Thyroid gland (tissue), 4 donors: ENCODE measurements around the gene NBAS. TPM values are rescaled to one million over a fixed set of nuclear protein-coding genes. Genes with fewer than 3 reads are reported as not detected.

Experiments
- DNase-seq, 2 donors: peaks; one replicate each; pipeline ENCODE4 v3.0.0-alpha.2; 2019
- H3K27ac ChIP-seq, 3 donors: fragments of 200-600 bp; sonication (generic); 1 replicate in 2 of 3; 2 replicates in 1 of 3; pipeline ENCODE4 v1.5.1; 2016 to 2019; ENCODE audit warnings: mild to moderate bottlenecking in 1 of 3, moderate library complexity in 1 of 3
- H3K27me3 ChIP-seq: fragments of 200-600 bp; sonication (generic); one replicate; pipeline ENCODE4 v1.5.1; 2019
- H3K36me3 ChIP-seq, 2 donors: fragments of 200-600 bp; sonication (generic); one replicate each; pipeline ENCODE4 v1.5.1; 2016 to 2019
- H3K4me1 ChIP-seq, 2 donors: fragments of 200-600 bp; sonication (generic); one replicate each; pipeline ENCODE4 v1.5.1; 2017 to 2019
- H3K4me3 ChIP-seq, 3 donors: fragments of 200-600 bp; sonication (generic); replicated peaks in 1 of 3; 1 replicate in 2 of 3; 2 replicates in 1 of 3; pipeline ENCODE4 v1.5.1; 2016; ENCODE audit warnings: mild to moderate bottlenecking in 1 of 3
- H3K9me3 ChIP-seq: fragments of 200-600 bp; sonication (generic); one replicate; pipeline ENCODE4 v1.5.1; 2017
- CTCF ChIP-seq, 6 experiments: fragments of 200-600 bp in 3 of 6; fragments of 450-650 bp in 3 of 6; sonication (generic) in 3 of 6; IDR thresholded peaks; one replicate each; pipeline ENCODE4 v1.5.1; 2016 to 2019; ENCODE audit warnings: antibody characterized with exemption in 6 of 6, mild to moderate bottlenecking in 2 of 6, inconsistent platforms in 1 of 6, moderate library complexity in 1 of 6
- POLR2A ChIP-seq, 2 donors: fragments of 450-650 bp; IDR thresholded peaks; one replicate each; pipeline ENCODE4 v1.6.1; 2017; ENCODE audit warnings: antibody characterized with exemption in 2 of 2, mild to moderate bottlenecking in 2 of 2, moderate library complexity in 1 of 2
- WGBS, 2 donors: methylation state at CpG; one replicate each; pipeline ENCODE4 v1.1.5; 2017; 5-methylcytosine and 5-hydroxymethylcytosine counted together
- intact Hi-C: fragments of 100-400 bp; cut with DNase I; formaldehyde crosslinking; loops from one replicate; pipeline ENCODE4 v1.15.1; 2023
- total RNA-seq, 4 donors: library from RNA; depleted of rRNA; stranded (reverse); fragments of >200 nt; gene quantifications; one replicate each; pipeline ENCODE4 v1.2.3, GENCODE V29; 2016

The NBAS gene
- total RNA-seq, 4 donors from 2014 or later, result 50.4 to 71.5 (median 54.7) TPM

- Histone ChIP-seq H3K27me3 (no peaks in the 10 kb centered on the region), H3K4me1 (no peaks in the 10 kb centered on the region), H3K4me3 (no peak overlapping the region), H3K36me3 (peaks cover 0 to 3% of the 10 kb centered on the region in 2 donors), H3K9me3 (no peaks in the 10 kb centered on the region), H3K27ac (no peak overlapping the region)
- 95 to 100% methylated on average over 2 of the region's 2 CpGs for WGBS, 2 donors
- no peak for DNase-seq
- TF ChIP-seq CTCF (IDR thresholded peaks at IDR 0.05) (no peak), POLR2A (IDR thresholded peaks at IDR 0.05) (no peak)
- intact Hi-C loops, result no loop called here
Observed at GRCh38 chr2:15367715-15368114, 193.4 kb downstream of the NBAS start.

- Histone ChIP-seq H3K4me1 (no peaks in the 10 kb centered on the region), H3K9me3 (no peaks in the 10 kb centered on the region), H3K27ac (no peak overlapping the region), H3K4me3 (no peak overlapping the region), H3K27me3 (no peaks in the 10 kb centered on the region), H3K36me3 (peaks cover 0 to 3% of the 10 kb centered on the region in 2 donors)
- TF ChIP-seq CTCF (IDR thresholded peaks at IDR 0.05) (no peak), POLR2A (IDR thresholded peaks at IDR 0.05) (no peak)
- no peak for DNase-seq
- intact Hi-C loops, result no loop called here
- 94 to 98% methylated on average over 3 of the region's 3 CpGs for WGBS, 2 donors
Observed at GRCh38 chr2:15367205-15367604, 193.9 kb downstream of the NBAS start.

GRCh38 chr2:15365411-15365810 lies 195.7 kb downstream of the NBAS start:
- intact Hi-C loops, result no loop called here
- H3K4me1 ChIP-seq, result no peaks in the 10 kb centered on the region
- no peak for DNase-seq
- H3K4me3 ChIP-seq, result no peak overlapping the region
- H3K27me3 ChIP-seq, result no peaks in the 10 kb centered on the region
- H3K9me3 ChIP-seq, result no peaks in the 10 kb centered on the region
- no peak overlapping the region for H3K27ac ChIP-seq
- no peak for TF ChIP-seq CTCF (IDR thresholded peaks at IDR 0.05)
- TF ChIP-seq POLR2A (IDR thresholded peaks at IDR 0.05), result no peak
- peaks cover 0 to 3% of the 10 kb centered on the region in 2 donors for H3K36me3 ChIP-seq
- WGBS, 2 donors, result 46 to 75% methylated on average over 2 of the region's 2 CpGs

GRCh38 chr2:15364561-15364960 lies 196.6 kb downstream of the NBAS start:
- Histone ChIP-seq H3K4me3 (no peak overlapping the region), H3K27ac (no peak overlapping the region), H3K36me3 (peaks cover 0 to 3% of the 10 kb centered on the region in 2 donors), H3K27me3 (no peaks in the 10 kb centered on the region), H3K9me3 (no peaks in the 10 kb centered on the region), H3K4me1 (no peaks in the 10 kb centered on the region)
- intact Hi-C loops, result no loop called here
- no peak for DNase-seq
- TF ChIP-seq CTCF (IDR thresholded peaks at IDR 0.05) (no peak), POLR2A (IDR thresholded peaks at IDR 0.05) (no peak)
- WGBS, 2 donors, result 91 to 95% methylated on average over 2 of the region's 2 CpGs

- 96% methylated on average over 3 of the region's 3 CpGs for WGBS, 2 donors
- no peak for DNase-seq
- H3K36me3 ChIP-seq, result peaks cover 0 to 3% of the 10 kb centered on the region in 2 donors
Observed at GRCh38 chr2:15363734-15364133, 197.4 kb downstream of the NBAS start.

More at GRCh38 chr2:15363734-15364133, 197.4 kb downstream of the NBAS start:
- no peak overlapping the region for H3K4me3 ChIP-seq
- intact Hi-C loops, result no loop called here
- TF ChIP-seq CTCF (IDR thresholded peaks at IDR 0.05) (no peak), POLR2A (IDR thresholded peaks at IDR 0.05) (no peak)
- H3K9me3 ChIP-seq, result no peaks in the 10 kb centered on the region
- no peaks in the 10 kb centered on the region for H3K4me1 ChIP-seq
- H3K27ac ChIP-seq, result no peak overlapping the region
- no peaks in the 10 kb centered on the region for H3K27me3 ChIP-seq
